Right lobe of liver (tissue), 4 donors: ENCODE data around the gene F10.

Experiments used
- CTCF ChIP-seq, 4 donors: fragments of 200-600 bp in 3 of 4; fragments of 450-650 bp in 1 of 4; IDR thresholded peaks; one replicate each; pipeline versions ENCODE4 v1.5.1 to v1.8.0; 2016 to 2022; ENCODE audit warnings: antibody characterized with exemption in 4 of 4, mild to moderate bottlenecking in 2 of 4
- POLR2A ChIP-seq: fragments of 450-650 bp; IDR thresholded peaks from one replicate; pipeline ENCODE4 v1.6.1; 2017; ENCODE audit warnings: antibody characterized with exemption, mild to moderate bottlenecking
- donor health status: DM: no; HTN: no; CAD: no.
- donor health status: DM: no; HTN: no; CAD: no.
- donor health status: DM: no; HTN: yes; CAD: no.

GRCh38 chr13:113126265-113127150 is 3.9 kb downstream of the F10 start:
- TF ChIP-seq CTCF (IDR thresholded peaks at IDR 0.05) (no peak), POLR2A (no peak)
